Endothelial cell (in vitro differentiated cells): ENCODE results near the gene ZFR. TPM values are rescaled to one million over a fixed set of nuclear protein-coding genes. Genes with fewer than 3 reads are reported as not detected.

Source experiments
- DNase-seq: peaks from one replicate; pipeline ENCODE4 v3.0.0; 2021; ENCODE audit warnings: low spot score
- H3K27ac Mint-ChIP-seq: one replicate; pipeline ENCODE4 v1.8.0; 2021; ENCODE audit warnings: mixed read lengths, inconsistent platforms; ENCODE audit not compliant: unreplicated experiment
- H3K27me3 Mint-ChIP-seq: one replicate; pipeline ENCODE4 v1.8.0; 2021; ENCODE audit warnings: mild to moderate bottlenecking, moderate library complexity, mixed read lengths, inconsistent platforms; ENCODE audit not compliant: unreplicated experiment
- H3K36me3 Mint-ChIP-seq: one replicate; pipeline ENCODE4 v1.8.0; 2021; ENCODE audit warnings: mild to moderate bottlenecking, low read depth, mixed read lengths, inconsistent platforms; ENCODE audit not compliant: unreplicated experiment
- H3K4me1 Mint-ChIP-seq: one replicate; pipeline ENCODE4 v1.8.0; 2021; ENCODE audit warnings: mild to moderate bottlenecking, mixed read lengths, inconsistent platforms; ENCODE audit not compliant: unreplicated experiment
- H3K4me3 Mint-ChIP-seq: one replicate; pipeline ENCODE4 v1.8.0; 2021; ENCODE audit warnings: mild to moderate bottlenecking, mixed read lengths, inconsistent platforms; ENCODE audit not compliant: unreplicated experiment
- H3K9me3 Mint-ChIP-seq: one replicate; pipeline ENCODE4 v1.8.0; 2021; ENCODE audit warnings: mixed read lengths, inconsistent platforms; ENCODE audit not compliant: unreplicated experiment
- total RNA-seq: library from RNA; stranded (reverse); fragmentation: NEBNext Ultra II Directional; extraction: Animal tissue kit (Norgen Biotek cat#: 25700); gene quantifications from one replicate; pipeline ENCODE4 v1.2.1, GENCODE V29; 2021; ENCODE audit not compliant: unreplicated experiment
- TF ChIP-seq, protein P1 (sequence below): fragments of 200-600 bp; sonication (generic); IDR thresholded peaks from one replicate; pipeline ENCODE4 v1.5.0; 2021; ENCODE audit warnings: antibody characterized with exemption; ENCODE audit not compliant: unreplicated experiment

ZFR gene
- total RNA-seq, 1 donor from 2014 or later = 72.9 TPM

DNA sequence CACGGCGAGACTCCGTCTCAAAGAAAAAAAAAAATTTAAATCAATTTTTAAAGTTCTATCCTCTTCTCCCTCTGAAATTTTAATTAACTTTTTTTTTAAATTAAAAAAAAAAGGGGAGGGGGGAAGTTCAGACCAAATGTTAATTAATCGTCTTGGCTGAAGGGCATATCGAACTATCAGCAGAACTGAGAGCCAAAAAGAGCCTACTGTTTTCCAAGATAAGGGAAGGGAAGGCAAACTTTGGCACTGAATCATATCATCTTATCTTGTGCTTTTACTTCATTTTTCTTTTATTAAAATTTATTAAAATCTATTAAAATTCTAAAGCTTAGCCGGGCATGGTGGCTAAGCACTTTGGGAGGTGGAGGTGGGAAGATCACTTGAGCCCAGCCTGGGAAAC lies 85.9 kb downstream of the ZFR start:
- Mint-ChIP-seq H3K27me3 (no peaks in the 10 kb centered on the region), H3K27ac (no peak overlapping the region), H3K36me3 (peaks cover 18% of the 10 kb centered on the region), H3K4me3 (no peak overlapping the region), H3K4me1 (peaks cover 2% of the 10 kb centered on the region), H3K9me3 (no peaks in the 10 kb centered on the region)
- TF ChIP-seq, protein P1, sequence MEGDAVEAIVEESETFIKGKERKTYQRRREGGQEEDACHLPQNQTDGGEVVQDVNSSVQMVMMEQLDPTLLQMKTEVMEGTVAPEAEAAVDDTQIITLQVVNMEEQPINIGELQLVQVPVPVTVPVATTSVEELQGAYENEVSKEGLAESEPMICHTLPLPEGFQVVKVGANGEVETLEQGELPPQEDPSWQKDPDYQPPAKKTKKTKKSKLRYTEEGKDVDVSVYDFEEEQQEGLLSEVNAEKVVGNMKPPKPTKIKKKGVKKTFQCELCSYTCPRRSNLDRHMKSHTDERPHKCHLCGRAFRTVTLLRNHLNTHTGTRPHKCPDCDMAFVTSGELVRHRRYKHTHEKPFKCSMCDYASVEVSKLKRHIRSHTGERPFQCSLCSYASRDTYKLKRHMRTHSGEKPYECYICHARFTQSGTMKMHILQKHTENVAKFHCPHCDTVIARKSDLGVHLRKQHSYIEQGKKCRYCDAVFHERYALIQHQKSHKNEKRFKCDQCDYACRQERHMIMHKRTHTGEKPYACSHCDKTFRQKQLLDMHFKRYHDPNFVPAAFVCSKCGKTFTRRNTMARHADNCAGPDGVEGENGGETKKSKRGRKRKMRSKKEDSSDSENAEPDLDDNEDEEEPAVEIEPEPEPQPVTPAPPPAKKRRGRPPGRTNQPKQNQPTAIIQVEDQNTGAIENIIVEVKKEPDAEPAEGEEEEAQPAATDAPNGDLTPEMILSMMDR = no peak
- no peak for DNase-seq

DNA sequence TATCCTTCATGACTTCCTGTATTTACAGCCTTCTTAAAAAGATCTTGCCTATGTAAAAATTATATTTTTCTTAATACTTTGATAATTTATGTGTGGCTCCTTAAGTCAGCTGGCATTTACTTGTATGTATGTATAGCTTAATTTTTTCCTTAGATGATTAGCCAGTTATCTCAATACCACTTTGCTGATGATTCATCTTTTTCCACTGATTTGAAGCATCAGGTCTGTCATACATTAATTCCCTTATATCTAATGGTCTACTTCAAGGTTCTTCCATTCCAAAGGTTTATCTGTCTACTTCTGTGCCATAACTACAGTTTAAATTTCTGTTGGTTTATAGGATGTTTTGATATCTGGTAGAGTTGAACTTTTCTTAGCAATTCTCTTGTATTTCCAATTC lies 86.9 kb downstream of the ZFR start:
- Mint-ChIP-seq H3K27me3 (no peaks in the 10 kb centered on the region), H3K4me3 (no peak overlapping the region), H3K27ac (no peak overlapping the region), H3K4me1 (no peaks in the 10 kb centered on the region), H3K9me3 (no peaks in the 10 kb centered on the region), H3K36me3 (peaks cover 13% of the 10 kb centered on the region)
- no peak for DNase-seq
- TF ChIP-seq, protein P1 = no peak

DNA sequence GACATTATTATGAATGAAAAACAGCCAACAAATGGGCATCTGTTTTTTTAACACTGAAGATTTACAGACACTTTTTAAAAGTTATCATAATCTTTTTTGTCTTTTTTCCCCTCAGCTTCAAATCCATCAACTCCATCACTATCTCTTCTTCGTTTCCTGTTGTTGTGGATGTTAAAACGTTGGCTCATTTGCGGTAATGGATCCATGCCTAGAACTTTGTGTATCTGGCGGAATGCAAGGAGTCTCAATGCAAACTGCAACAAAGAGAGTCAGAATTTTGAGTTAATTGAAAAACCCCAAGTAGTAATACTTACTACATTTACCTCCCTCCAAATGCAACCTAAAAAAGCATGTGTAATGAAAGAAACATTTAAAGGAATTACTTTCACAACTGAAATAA lies 88.9 kb downstream of the ZFR start:
- Mint-ChIP-seq H3K4me3 (no peak overlapping the region), H3K27me3 (no peaks in the 10 kb centered on the region), H3K9me3 (no peaks in the 10 kb centered on the region), H3K4me1 (no peaks in the 10 kb centered on the region), H3K27ac (no peak overlapping the region), H3K36me3 (peaks cover 8% of the 10 kb centered on the region)
- TF ChIP-seq, protein P1 = no peak
- DNase-seq = no peak

DNA sequence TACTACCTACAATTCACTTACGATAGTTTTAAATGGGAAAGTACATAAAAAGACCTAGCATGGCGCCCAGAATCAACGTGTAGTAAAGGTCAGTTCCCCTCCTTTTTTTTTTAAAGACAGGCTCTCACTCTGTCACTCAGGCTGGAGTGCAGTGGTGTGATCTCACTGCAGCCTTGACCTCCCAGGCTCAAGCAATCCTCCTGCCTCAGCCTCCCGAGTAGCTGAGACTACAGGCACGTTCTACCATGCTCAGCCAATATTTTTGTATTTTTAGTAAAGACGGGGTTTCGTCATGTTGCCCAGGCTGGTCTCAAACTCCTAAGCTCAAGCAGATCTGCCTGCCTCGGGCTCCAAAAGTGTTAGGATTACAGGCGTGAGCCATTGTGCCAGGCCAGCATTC lies 91.1 kb downstream of the ZFR start:
- Mint-ChIP-seq H3K36me3 (peaks cover 13% of the 10 kb centered on the region), H3K27ac (no peak overlapping the region), H3K4me3 (no peak overlapping the region), H3K27me3 (no peaks in the 10 kb centered on the region), H3K9me3 (no peaks in the 10 kb centered on the region), H3K4me1 (no peaks in the 10 kb centered on the region)
- TF ChIP-seq, protein P1 = no peak
- no peak for DNase-seq

DNA sequence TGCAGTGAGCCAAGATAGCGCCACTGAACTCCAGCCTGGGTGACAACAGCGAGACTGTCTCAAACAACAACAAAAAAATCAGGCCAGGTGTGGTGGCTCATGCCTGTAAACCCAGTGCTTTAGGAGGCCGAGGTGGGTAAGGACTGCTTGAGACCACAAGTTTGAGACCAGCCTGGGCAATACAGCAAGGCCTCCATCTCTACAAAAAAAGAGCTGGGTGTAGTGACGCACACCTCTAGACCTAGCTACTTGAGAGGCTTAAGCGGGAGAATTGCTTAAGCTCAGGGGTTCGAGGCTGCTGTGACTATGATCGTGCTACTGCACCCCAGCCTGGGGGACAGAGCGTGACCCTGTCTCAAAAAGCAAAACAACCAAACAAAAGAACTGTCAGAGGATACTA lies 91.9 kb downstream of the ZFR start:
- H3K4me1 Mint-ChIP-seq = no peaks in the 10 kb centered on the region
- H3K27ac Mint-ChIP-seq = no peak overlapping the region

More for the DNA sequence above, 91.9 kb downstream of the ZFR start:
- TF ChIP-seq, protein P1 = no peak
- DNase-seq = no peak
- no peak overlapping the region for H3K4me3 Mint-ChIP-seq
- H3K27me3 Mint-ChIP-seq = no peaks in the 10 kb centered on the region
- H3K9me3 Mint-ChIP-seq = no peaks in the 10 kb centered on the region
- H3K36me3 Mint-ChIP-seq = peaks cover 14% of the 10 kb centered on the region
